HG02973 (cell line): Measurements from ENCODE around the gene ZFYVE28.
"Not testable (repeated sequence)": the region's sequence is repeated elsewhere in the genome, so short reads cannot be mapped to it uniquely, and the experiment has no call there.

ENCODE experiments used
- ATAC-seq: cut with Tn5 transposase; IDR thresholded peaks from one replicate; pipeline ENCODE4 v1.9.1; 2021; ENCODE audit warnings: moderate library complexity; ENCODE audit not compliant: unreplicated experiment

The ZFYVE28 gene

GRCh38 chr4:2446656-2447564 is 28.5 kb upstream of the ZFYVE28 start:
- no peak for ATAC-seq

GRCh38 chr4:2445571-2445970 is 27.1 kb upstream of the ZFYVE28 start:
- ATAC-seq = no peak

- no peak for ATAC-seq
Observed at GRCh38 chr4:2445130-2445529, 26.7 kb upstream of the ZFYVE28 start.

GRCh38 chr4:2443956-2444740 is 25.7 kb upstream of the ZFYVE28 start:
- no peak for ATAC-seq

- ATAC-seq = no peak
Observed at GRCh38 chr4:2443061-2443730, 24.8 kb upstream of the ZFYVE28 start.

- no peak for ATAC-seq
Observed at GRCh38 chr4:2442175-2442993, 23.9 kb upstream of the ZFYVE28 start.

GRCh38 chr4:2441393-2442174 is 23.1 kb upstream of the ZFYVE28 start:
- peak; percentile 74 for ATAC-seq

GRCh38 chr4:2438822-2439718 is 20.6 kb upstream of the ZFYVE28 start:
- ATAC-seq = no peak

- no peak for ATAC-seq
Observed at GRCh38 chr4:2437475-2438215, 19.2 kb upstream of the ZFYVE28 start.

- no peak for ATAC-seq
Observed at GRCh38 chr4:2436761-2437474, 18.5 kb upstream of the ZFYVE28 start.

GRCh38 chr4:2436301-2436700 is 17.9 kb upstream of the ZFYVE28 start:
- ATAC-seq = no peak

- ATAC-seq = no peak
Observed at GRCh38 chr4:2434420-2434819, 16.0 kb upstream of the ZFYVE28 start.

GRCh38 chr4:2433609-2434350 is 15.3 kb upstream of the ZFYVE28 start:
- ATAC-seq = no peak

GRCh38 chr4:2432991-2433530 is 14.6 kb upstream of the ZFYVE28 start:
- no peak for ATAC-seq

- no peak for ATAC-seq
Observed at GRCh38 chr4:2432004-2432403, 13.6 kb upstream of the ZFYVE28 start.

GRCh38 chr4:2429945-2430757 is 11.7 kb upstream of the ZFYVE28 start:
- not testable (repeated sequence) for ATAC-seq
